SU-DHL-6 (cell line): ENCODE measurements around the gene WDR64.

Source experiments
- H2AFZ ChIP-seq: fragments of 200-600 bp; sonication (generic); 2 replicates; pipeline ENCODE4 v1.6.1; 2014; ENCODE audit warnings: low read depth, mild to moderate bottlenecking, moderate library complexity, mixed read lengths, antibody characterized with exemption, low read length; ENCODE audit not compliant: severe bottlenecking
- H3F3A ChIP-seq: fragments of 200-600 bp; shearing (Covaris generic); 2 replicates; pipeline ENCODE4 v1.6.0; 2016; ENCODE audit warnings: antibody characterized with exemption, mild to moderate bottlenecking; ENCODE audit not compliant: insufficient read depth
- H3K27ac ChIP-seq: fragments of 200-600 bp; sonication (generic); 2 replicates; pipeline ENCODE4 v1.5.1; 2016; ENCODE audit warnings: low read depth, mild to moderate bottlenecking, low read length, moderate library complexity, mixed read lengths
- H3K27me3 ChIP-seq: fragments of 200-600 bp; sonication (generic), shearing (Covaris generic); 2 replicates; pipeline ENCODE4 v1.6.0; 2014; ENCODE audit warnings: mild to moderate bottlenecking, low read length
- H3K36me3 ChIP-seq: fragments of 200-600 bp; sonication (generic); 2 replicates; pipeline ENCODE4 v1.6.1; 2014; ENCODE audit warnings: mild to moderate bottlenecking, low read length, mixed read lengths
- H3K4me2 ChIP-seq: fragments of 300-600, 200-600 bp; shearing (Covaris generic), sonication (generic); 2 replicates; pipeline ENCODE4 v1.6.0; 2014; ENCODE audit warnings: low read length, low read depth, mild to moderate bottlenecking; ENCODE audit not compliant: poor library complexity, severe bottlenecking
- H3K4me3 ChIP-seq: fragments of 200-600 bp; sonication (generic); 2 replicates; pipeline ENCODE4 v1.5.1; 2014; ENCODE audit warnings: antibody characterized with exemption, low read length, mild to moderate bottlenecking, mixed read lengths; ENCODE audit not compliant: insufficient read depth, poor library complexity, severe bottlenecking
- H3K79me2 ChIP-seq: fragments of 200-600 bp; sonication (generic); 2 replicates; pipeline ENCODE4 v1.6.1; 2014; ENCODE audit warnings: mild to moderate bottlenecking, low read length, moderate library complexity; ENCODE audit not compliant: insufficient read depth
- H3K9ac ChIP-seq: fragments of 200-600 bp; sonication (generic); 2 replicates; pipeline ENCODE4 v1.7.0; 2014; ENCODE audit warnings: mild to moderate bottlenecking, low read length
- H3K9me2 ChIP-seq: fragments of 200-600 bp; sonication (generic); replicated peaks from 2 replicates; pipeline ENCODE4 v1.6.1; 2014; ENCODE audit warnings: low read length; ENCODE audit not compliant: insufficient read depth
- H3K9me3 ChIP-seq: fragments of 200-600 bp; sonication (generic); 2 replicates; pipeline ENCODE4 v1.6.1; 2014; ENCODE audit warnings: low read length, mixed read lengths; ENCODE audit not compliant: insufficient read depth
- H4K20me1 ChIP-seq: fragments of 200-600 bp; sonication (generic); 2 replicates; pipeline ENCODE4 v1.6.1; 2014; ENCODE audit warnings: low read depth, mild to moderate bottlenecking, antibody characterized with exemption, low read length, moderate library complexity, mixed read lengths
- CTCF ChIP-seq: fragments of 200-600 bp; sonication (generic); IDR thresholded peaks from one replicate; pipeline ENCODE4 v1.5.1; 2017; ENCODE audit warnings: antibody characterized with exemption, mild to moderate bottlenecking, low read length, moderate library complexity; ENCODE audit not compliant: insufficient read depth, poor library complexity, severe bottlenecking
- EZH2phosphoT487 ChIP-seq: fragments of 200-600 bp; sonication (generic), shearing (Covaris generic); conservative IDR thresholded peaks from 2 replicates; pipeline ENCODE4 v1.6.1; 2018; ENCODE audit warnings: mild to moderate bottlenecking, antibody characterized with exemption, low read length, moderate library complexity, mixed read lengths

The WDR64 gene

GRCh38 chr1:241821363-241821762, 169.3 kb downstream of the WDR64 start:
- no peaks in the 10 kb centered on the region for H3F3A ChIP-seq
- H3K27me3 ChIP-seq = no peaks in the 10 kb centered on the region
- H3K79me2 ChIP-seq = no peaks in the 10 kb centered on the region
- H2AFZ ChIP-seq = no peak overlapping the region
- H3K9me2 ChIP-seq = no peaks in the 10 kb centered on the region
- no peaks in the 10 kb centered on the region for H3K36me3 ChIP-seq
- no peak overlapping the region for H3K4me2 ChIP-seq
- H3K9ac ChIP-seq = no peak overlapping the region
- TF ChIP-seq EZH2phosphoT487 (no peak), CTCF (no peak)
- H4K20me1 ChIP-seq = no peaks in the 10 kb centered on the region
- no peak overlapping the region for H3K27ac ChIP-seq
- no peak overlapping the region for H3K4me3 ChIP-seq
- H3K9me3 ChIP-seq = no peaks in the 10 kb centered on the region

- H3F3A ChIP-seq = no peaks in the 10 kb centered on the region
Measured at GRCh38 chr1:241822846-241823245, 170.8 kb downstream of the WDR64 start.

GRCh38 chr1:241823925-241824324, 171.8 kb downstream of the WDR64 start:
- Histone ChIP-seq H3K9me3 (no peaks in the 10 kb centered on the region), H3K9me2 (no peaks in the 10 kb centered on the region), H3K36me3 (no peaks in the 10 kb centered on the region), H4K20me1 (no peaks in the 10 kb centered on the region), H3F3A (no peaks in the 10 kb centered on the region), H3K4me3 (no peak overlapping the region), H3K9ac (no peak overlapping the region), H3K4me2 (no peak overlapping the region), H3K27me3 (no peaks in the 10 kb centered on the region), H3K79me2 (no peaks in the 10 kb centered on the region), H3K27ac (no peak overlapping the region), H2AFZ (no peak overlapping the region)
- no peak for TF ChIP-seq CTCF
- no peak for TF ChIP-seq EZH2phosphoT487

More at GRCh38 chr1:241822846-241823245, 170.8 kb downstream of the WDR64 start:
- Histone ChIP-seq H4K20me1 (no peaks in the 10 kb centered on the region), H3K4me3 (no peak overlapping the region), H3K27me3 (no peaks in the 10 kb centered on the region), H3K79me2 (no peaks in the 10 kb centered on the region), H3K27ac (no peak overlapping the region), H3K36me3 (no peaks in the 10 kb centered on the region), H3K9me2 (no peaks in the 10 kb centered on the region), H3K4me2 (no peak overlapping the region), H3K9ac (no peak overlapping the region), H3K9me3 (no peaks in the 10 kb centered on the region), H2AFZ (no peak overlapping the region)
- TF ChIP-seq CTCF (no peak), EZH2phosphoT487 (no peak)
